Liver (tissue), 3 donors: ENCODE data around the gene CCDC6.

Source experiments
- CTCF ChIP-seq: fragments of 150-350 bp; IDR thresholded peaks from 2 replicates; pipeline ENCODE4 v1.5.1; 2017; ENCODE audit warnings: improper control_type of control experiment, low read depth, low read length; ENCODE audit not compliant: missing input control
- REST ChIP-seq: IDR thresholded peaks from 2 replicates; pipeline ENCODE4 v1.6.1; 2016; ENCODE audit warnings: antibody characterized with exemption, mild to moderate bottlenecking
- SP1 ChIP-seq: IDR thresholded peaks from 2 replicates; pipeline ENCODE4 v1.6.1; 2018; ENCODE audit warnings: antibody characterized with exemption, mild to moderate bottlenecking
- TF ChIP-seq, protein P1 (sequence below): IDR thresholded peaks from 2 replicates; pipeline ENCODE4 v1.6.1; 2016; ENCODE audit warnings: antibody characterized with exemption
- donor health status: healthy.
- donor health status: healthy.

GRCh38 chr10:59752278-59752940 is 153.9 kb downstream of the CCDC6 start:
- TF ChIP-seq CTCF (no peak), REST (no peak), SP1 (no peak)
- TF ChIP-seq, protein P1, sequence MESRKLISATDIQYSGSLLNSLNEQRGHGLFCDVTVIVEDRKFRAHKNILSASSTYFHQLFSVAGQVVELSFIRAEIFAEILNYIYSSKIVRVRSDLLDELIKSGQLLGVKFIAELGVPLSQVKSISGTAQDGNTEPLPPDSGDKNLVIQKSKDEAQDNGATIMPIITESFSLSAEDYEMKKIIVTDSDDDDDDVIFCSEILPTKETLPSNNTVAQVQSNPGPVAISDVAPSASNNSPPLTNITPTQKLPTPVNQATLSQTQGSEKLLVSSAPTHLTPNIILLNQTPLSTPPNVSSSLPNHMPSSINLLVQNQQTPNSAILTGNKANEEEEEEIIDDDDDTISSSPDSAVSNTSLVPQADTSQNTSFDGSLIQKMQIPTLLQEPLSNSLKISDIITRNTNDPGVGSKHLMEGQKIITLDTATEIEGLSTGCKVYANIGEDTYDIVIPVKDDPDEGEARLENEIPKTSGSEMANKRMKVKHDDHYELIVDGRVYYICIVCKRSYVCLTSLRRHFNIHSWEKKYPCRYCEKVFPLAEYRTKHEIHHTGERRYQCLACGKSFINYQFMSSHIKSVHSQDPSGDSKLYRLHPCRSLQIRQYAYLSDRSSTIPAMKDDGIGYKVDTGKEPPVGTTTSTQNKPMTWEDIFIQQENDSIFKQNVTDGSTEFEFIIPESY = no peak
